Activated CD8-positive, alpha-beta memory T cell treated with anti-CD3 and anti-CD28 coated beads for 4 hours (primary cell): Measurements from ENCODE around the gene TTLL9.

Experiments used
- DNase-seq, 2 donors: peaks; one replicate each; pipeline ENCODE4 v3.0.0-alpha.2; 2020; ENCODE audit warnings: low read depth in 2 of 2

TTLL9 gene

GRCh38 chr20:31836853-31837608 lies 33.4 kb upstream of the TTLL9 start:
- no peak for DNase-seq

DNA sequence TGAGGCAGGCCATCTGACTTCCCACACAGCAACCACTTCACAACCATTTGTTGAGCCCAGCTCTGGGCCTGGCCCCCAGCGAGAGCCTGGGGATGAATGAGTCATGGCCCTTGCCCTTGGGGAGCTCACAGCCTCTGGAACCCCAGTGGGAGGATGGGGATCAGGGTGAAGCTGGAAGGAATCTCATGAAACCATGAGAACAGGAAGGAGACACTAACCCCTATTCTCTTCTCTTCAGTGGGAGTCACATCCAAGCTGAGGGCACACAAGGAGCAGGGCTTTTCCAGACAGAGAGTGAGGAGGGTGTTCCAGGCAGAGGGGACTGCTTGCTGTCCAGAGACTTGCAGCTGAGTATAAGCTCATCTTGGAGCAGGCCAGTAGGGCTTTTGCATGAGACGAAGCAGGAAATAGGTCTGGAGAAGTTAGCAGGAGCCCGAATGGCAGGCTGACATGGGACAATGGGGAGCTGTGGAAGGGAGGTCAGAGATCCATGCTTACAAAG lies 32.5 kb upstream of the TTLL9 start:
- no peak for DNase-seq

DNA sequence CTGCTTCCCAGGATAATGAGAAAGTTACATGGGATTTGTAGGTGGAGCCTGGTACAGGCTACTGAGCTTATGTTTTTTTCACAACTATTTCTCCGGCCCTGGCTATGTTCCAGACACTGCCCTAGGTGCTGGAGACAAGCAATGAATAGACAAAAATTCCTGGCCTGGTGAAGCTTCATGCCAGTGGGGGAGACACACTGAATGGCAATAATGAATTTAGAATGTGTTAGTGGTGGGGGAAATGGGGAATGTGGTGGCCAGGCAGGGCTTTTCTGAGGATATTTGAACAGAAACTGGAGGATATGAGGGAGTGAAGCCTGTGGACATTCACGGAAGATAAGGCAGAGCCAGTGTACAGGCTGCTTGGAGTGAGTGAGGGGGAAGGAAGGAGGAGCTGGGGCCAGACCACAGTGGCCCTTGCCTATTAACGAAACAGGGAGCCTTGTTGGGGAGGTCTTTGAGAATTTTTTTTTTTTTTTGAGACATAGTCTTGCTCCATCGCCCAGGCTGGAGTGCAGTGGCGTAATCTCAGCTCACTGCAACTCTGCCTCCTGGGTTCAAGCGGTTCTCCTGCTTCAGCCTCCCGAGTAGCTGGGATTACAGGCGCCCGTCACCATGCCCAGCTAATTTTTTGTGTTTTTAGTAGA lies 31.7 kb upstream of the TTLL9 start:
- DNase-seq, result no peak

DNA sequence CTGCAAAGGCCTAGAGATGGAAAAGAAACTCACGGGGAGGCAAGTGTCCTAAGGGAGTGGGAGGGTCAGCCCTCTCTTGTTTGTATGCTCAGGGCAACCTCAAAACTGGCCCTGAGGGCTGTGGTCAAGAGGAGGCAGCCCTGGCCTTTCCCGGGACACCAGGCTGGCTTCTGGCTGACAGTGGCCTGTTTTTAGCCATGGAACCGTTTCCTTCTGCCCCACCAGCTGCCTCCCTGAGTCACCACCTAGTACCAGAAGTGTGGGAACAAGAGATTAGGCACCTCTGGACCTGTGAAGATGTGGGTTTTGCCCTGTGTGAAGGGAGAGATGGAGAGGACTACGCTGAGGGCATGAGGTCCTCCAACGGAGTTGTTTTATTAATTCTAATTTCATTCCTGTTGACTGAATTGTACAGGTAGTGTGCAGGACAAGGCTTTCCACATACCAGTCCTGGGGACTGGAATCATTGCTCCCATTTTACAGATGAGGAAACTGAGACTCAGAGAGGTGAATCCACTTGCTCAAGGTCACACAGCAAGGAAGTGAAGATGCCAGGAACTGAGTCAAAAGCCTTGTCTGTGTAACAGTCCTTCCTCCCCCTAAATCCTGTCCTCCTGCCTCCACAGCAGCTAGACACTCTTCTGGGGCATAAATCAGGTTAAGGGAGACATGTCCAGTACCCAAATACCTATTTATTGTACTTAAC lies 30.5 kb upstream of the TTLL9 start:
- DNase-seq, result no peak

- DNase-seq, result no peak
These were observed 29.3 kb upstream of the TTLL9 start for GRCh38 chr20:31840906-31841816.

GRCh38 chr20:31841928-31842327 lies 28.5 kb upstream of the TTLL9 start:
- no peak for DNase-seq

DNA sequence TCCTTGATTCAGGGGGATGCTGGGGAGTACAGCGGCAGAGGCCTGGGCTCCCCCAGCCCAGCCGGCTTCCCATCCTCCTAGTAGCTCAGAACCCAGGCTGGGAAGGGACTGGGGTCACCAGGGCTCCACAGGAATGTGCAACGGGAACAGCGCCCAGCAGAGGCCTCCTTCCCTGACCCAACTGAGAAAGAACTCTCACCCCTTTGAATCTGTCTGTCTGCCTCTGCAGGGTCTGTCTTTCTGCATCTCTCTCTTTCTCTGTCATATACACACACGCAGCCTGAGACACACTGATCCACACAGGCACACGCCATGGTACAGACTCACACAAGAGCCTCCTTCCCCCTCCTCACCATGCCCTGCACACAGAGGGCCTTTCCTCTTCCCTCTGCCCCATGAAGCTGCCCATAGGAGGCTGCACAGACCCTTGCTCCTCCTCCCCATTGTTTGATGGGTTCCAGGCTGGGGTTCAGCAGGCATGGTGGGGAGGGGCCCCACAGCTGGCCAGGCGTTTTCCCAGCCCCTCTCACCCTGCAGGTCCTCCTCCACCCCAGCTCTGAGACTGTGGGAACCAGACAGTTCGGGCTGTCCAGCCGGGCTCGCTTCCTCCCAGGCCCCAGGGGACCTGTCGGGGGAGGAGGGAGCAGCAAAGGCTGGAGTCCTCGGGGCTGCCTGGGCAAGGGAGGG lies 27.8 kb upstream of the TTLL9 start:
- no peak for DNase-seq

DNA sequence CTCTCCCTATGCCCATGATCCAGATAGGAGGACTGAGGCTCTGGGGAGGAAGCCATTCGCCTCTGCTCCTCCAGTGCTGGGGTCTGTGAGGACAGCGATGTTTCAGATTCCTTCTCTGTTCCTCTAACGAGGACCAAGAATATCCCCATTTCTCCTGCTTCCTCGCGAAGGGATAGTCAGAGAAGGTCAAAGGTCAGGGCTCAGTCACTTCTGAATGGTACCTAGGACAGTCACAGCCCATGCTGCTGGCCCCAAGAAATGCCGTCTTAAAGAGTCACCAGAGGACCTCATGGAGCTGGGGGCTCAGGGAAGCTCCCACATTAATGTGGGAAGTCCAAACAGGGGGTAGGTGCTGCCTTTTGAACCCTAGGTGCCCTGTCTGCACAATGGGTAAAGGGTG lies 27.1 kb upstream of the TTLL9 start:
- no peak for DNase-seq

- DNase-seq, result no peak
These were observed 26.6 kb upstream of the TTLL9 start for GRCh38 chr20:31843881-31844280.

- no peak for DNase-seq
These were observed 25.6 kb upstream of the TTLL9 start for GRCh38 chr20:31844737-31845299.

DNA sequence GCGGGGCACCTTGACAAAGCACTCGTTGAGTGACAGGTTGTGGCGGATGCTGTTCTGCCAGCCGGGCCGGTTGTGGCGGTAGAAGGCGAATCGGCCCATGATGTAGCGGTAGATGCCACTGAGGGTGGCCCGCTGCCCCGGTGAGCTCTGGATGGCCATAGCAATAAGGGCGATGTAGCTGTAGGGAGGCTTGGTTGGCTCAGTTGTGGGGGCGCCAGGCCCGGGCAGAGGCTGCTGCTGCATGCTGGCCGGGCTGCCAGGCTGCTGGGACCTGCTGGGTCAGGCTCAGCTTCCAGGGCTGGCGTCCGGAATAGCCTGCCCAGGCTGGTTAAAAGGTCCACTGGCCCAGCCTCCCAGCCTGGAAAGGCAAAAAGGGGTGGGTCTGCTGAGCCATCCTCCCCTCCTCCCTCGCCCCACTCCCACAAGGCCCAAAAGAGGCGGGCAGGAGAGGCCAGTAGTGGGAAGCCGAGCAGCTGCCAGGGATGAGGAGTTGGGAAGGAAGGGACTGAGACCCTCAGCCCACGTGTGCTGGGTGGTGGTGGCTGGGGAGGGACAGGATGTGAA lies 25.1 kb upstream of the TTLL9 start, which contains the start of gene FOXS1:
TSS of gene FOXS1 (minus strand) at position 305 of the 564 bp plus-strand sequence. CDS start at position 243, 62 bp downstream.
- no peak for DNase-seq

- DNase-seq, result no peak
These were observed 23.7 kb upstream of the TTLL9 start for GRCh38 chr20:31846793-31847138.

GRCh38 chr20:31848088-31848999 lies 22.1 kb upstream of the TTLL9 start:
- no peak for DNase-seq

DNA sequence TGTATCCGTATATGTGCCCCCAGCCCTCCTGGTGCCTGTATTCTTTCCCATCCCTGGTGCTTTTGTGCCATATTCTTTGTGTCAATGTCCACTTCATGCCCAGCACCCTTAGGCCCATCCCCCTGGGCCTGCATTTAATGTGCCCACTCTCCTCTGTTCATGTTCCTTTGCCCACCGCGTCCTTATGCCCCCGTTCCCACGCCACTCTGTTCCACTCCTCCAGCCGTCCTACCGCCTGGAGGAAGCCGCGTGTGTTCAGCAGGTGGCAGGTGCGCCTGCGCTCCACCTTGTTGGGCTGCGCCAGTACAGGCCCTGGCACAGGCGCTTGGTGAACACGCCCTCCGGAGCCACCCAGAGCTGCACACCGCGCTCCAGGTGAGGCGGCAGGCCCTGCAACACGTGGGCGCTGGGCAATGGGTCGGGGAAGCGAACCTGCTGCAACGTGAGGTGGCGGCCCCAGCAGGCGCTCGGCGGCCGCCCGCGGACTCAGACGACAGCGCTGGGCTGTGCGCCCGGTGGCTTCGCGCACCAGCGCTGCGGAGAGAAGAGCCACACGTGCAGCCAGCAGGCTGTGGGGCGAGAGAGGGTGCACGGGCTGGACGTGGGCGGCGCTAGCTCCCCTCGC lies 21.0 kb upstream of the TTLL9 start:
- no peak for DNase-seq

DNA sequence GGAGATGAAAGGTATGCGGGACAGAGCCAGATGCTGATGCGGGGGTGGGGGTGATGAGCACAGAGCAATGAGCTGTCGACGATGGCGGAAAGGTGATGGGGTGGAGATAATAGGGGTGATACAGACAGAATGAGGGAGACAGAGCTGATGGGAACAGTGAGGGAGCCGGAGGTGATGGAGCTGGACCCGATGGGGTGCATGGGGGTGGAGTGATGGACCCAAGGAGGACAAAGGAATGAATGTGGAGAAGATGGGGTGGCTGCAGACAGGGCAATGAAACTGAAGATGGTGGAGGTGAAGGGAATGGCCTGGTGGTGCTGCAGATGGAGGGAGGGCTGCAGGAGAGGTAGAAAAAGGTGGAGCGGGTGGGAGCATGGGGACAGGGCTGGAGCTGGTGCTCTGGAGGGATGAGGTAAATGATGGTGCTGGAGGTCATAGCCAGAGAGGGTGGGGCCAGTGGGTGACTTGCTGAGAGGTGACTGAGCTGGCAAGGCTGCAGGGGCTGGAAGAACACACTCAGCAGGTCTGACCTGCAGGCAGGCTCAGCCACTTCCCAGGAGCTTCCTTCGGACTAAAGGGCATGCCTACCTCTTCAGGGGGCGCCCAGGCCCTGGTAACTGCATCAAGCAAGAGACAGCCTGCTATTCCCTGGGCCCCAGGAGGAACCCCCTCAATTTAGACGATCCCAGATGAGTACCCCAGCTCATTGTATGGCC lies 19.0 kb upstream of the TTLL9 start:
- no peak for DNase-seq

DNA sequence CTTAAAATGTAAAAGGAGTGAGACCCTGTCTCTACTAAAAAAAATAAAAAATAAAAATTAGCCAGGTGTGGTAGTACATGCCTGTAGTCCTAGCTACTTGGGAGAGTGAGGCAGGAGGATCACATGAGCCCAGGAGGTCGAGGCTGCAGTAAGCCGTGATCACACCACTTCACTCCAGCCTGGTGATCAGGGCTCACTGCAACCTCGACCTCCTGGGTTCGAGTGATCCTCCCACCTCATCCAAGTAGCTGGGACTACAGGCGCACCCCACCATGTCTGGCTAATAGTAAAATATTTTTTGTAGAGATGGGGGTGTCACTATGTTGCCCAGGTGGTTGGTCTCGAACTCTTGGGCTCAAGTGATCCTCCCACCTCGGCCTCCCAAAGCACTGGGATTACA lies 17.0 kb upstream of the TTLL9 start:
- no peak for DNase-seq

DNA sequence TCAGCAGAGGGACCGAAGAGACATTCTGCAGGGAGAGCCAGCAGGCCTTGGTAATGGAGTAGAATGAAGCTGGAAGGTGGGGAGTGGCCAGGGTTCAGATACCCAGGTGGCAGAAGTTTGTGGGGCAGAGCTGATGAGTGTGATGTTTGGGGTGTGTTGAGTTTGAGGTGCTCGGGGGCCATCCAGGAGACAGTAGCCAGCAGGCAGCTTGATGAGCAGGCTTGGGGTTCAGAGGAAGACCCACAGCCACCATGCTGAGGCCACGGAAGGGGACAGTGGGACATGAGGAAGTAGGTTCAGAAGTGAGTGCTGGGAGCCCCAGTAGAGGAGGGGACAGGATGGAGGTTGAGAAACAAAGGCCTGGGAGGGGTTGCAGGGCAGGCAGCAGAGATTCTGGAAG lies 13.9 kb upstream of the TTLL9 start:
- DNase-seq, result no peak
